GM19463 (cell line): ENCODE measurements around the gene NCMAP.
A peak's percentile ranks its signal among the peaks of the same experiment; 100 is the strongest.
"Not testable (repeated sequence)": the region's sequence is repeated elsewhere in the genome, so short reads cannot be mapped to it uniquely, and the experiment has no call there.

Experiments used
- ATAC-seq: cut with Tn5 transposase; IDR thresholded peaks from one replicate; pipeline ENCODE4 v1.9.1; 2021; ENCODE audit warnings: mild to moderate bottlenecking, moderate library complexity; ENCODE audit not compliant: unreplicated experiment

NCMAP gene

GRCh38 chr1:24555591-24556413 lies at the start of gene NCMAP:
NCMAP (plus strand) TSS chr1:24556087; CDS start chr1:24595431, 39,344 bp downstream.
- ATAC-seq, result no peak

DNA sequence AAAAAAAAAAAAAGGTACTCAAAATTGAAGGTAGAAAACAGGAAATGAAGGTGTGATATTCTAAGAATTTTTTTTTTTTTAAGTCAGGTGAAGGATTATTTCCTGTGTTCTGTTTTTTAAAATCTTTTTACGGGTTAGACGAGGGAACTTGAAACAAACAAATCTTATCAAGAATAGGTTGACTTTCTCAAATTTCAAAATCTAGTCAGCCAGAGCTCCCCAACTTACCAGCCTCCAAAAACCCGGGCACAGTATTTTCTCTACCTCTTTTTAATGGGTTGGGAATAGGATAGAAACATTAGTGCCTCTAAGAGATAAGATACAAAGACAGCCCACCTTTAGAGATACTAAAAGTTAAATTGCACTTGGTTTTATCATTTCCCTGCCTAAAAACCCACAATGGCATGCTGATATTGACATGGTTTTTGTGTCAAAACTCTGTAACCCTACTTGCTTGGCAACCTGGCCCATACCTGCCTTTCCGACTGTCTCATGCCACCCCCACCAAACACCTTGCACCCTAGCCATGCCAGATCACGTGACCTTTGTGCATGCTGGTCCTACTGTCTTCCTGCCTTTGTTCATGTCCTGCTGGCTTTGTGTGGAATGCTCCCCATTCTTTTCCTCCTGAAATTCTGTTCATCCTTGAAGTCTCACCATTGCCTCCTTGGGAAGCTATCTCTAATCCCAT lies 49.1 kb upstream of the NCMAP start:
- no peak for ATAC-seq

DNA sequence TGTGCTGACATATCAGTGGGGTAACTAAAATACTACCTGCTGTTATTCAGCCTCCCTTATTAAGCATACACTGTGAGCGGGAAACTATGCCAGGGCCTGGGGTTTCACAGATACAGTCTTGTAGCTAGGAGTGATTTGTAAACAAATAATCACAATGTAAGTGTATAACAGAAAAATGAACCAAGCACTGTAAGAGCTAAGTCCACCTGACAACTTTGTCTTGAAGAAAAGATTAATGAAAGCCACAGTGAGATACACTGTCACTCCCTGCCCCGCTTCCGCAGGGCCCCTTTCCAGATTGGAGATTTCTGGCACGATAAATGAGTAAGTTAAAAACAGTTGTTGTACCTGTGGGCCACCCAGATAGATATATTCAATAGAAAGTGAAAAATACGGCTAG lies 48.5 kb upstream of the NCMAP start:
- no peak for ATAC-seq

DNA sequence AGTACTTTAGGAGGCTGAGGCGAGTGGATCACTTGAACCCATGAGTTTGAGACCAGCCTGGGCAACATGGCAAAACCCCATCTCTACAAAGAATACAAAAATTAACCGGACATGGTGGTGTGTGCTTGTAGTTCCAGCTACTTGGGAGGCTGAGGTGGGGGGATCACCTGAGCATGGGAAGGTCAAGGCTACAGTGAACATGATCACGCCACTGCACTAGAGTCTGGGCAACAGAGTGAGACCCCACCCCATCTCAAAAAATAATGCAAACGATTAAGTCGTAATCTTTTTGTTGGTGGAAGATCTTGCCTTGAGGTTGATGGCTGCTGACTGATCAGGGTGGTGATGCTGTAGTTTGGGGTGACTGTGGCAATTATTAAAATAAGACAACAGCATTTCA lies 47.0 kb upstream of the NCMAP start:
- no peak for ATAC-seq

GRCh38 chr1:24513706-24514105 lies 42.2 kb upstream of the NCMAP start:
- ATAC-seq, result no peak

GRCh38 chr1:24514946-24515345 lies 40.9 kb upstream of the NCMAP start:
- ATAC-seq, result no peak

DNA sequence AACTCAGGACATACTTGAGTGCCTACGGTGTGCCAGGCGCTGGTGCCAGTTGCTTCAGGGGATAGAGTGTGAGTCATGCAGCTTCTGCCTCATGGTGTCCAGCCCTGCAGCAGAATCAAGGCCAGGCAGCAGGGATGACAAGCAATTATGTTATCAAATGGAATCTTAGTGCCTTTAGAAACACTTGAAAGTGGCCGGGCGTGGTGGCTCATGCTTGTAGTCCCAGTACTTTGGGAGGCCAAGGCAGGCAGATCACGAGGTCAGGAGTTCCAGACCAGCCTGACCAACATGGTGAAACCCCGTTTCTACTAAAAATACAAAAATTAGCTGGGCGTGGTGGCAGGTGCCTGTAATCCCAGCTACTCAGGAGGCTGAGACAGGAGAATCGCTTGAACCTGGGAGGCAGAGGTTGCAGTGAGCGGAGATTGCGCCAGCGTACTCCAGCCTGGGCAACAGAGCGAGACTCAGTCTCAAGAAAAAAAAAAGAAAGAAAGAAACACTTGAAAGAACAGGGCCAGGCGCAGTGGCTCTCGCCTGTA lies 40.1 kb upstream of the NCMAP start:
- ATAC-seq, result not testable (repeated sequence)

GRCh38 chr1:24516506-24516905 lies 39.4 kb upstream of the NCMAP start:
- no peak for ATAC-seq

GRCh38 chr1:24517898-24518297 lies 38.0 kb upstream of the NCMAP start:
- ATAC-seq, result no peak

- ATAC-seq, result not testable (repeated sequence)
Measured at GRCh38 chr1:24520282-24520681, 35.6 kb upstream of the NCMAP start.

- no peak for ATAC-seq
Measured at GRCh38 chr1:24525606-24526005, 30.3 kb upstream of the NCMAP start.

DNA sequence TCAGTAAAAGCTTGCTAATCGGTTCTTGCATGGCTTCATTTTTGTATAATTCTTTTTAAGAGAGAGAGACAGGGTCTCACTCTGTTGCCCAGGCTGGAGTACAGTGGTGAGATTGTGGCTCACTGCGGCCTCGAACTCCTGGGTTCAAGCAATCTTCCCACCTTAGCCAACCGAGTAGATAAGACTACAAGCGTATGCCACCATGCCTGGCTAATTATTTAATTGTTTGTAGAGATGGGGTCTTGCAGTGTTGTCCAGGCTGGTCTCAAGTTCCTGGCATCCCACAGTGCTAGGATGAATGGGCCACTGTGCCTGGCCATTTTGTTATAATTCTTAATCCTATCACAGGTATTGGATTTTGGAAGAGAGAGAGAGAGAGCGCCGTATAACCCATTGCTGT lies 29.8 kb upstream of the NCMAP start:
- ATAC-seq, result no peak

DNA sequence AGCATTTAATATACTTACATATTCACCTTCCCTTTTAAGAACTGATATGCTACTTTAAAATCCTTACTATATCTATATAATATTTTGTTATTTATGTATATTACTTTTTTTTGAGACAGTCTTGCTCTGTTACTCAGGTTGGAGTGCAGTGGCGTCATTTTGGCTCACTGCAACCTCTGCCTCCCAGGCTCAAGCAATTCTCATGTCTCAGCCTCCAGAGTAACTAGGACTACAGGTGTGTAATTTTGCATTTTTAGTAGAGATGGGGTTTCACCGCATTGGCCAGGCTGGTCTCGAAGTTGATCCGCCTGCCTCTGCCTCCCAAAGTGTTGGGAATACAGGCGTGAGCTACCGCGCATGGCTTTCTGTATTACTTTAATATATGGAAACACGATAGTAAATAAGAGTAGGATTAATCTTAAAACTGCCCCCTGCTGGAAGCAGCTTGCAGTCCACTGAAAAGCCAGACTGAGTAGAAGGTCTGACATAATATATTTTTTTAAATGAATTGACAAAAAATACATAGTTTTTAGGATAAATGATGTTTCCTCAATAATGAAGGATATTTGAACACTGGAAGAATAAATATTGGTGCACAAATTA lies 28.8 kb upstream of the NCMAP start:
- ATAC-seq, result no peak

GRCh38 chr1:24528744-24529143 lies 27.1 kb upstream of the NCMAP start:
- ATAC-seq, result no peak

- not testable (repeated sequence) for ATAC-seq
Measured at GRCh38 chr1:24529292-24529691, 26.6 kb upstream of the NCMAP start.

DNA sequence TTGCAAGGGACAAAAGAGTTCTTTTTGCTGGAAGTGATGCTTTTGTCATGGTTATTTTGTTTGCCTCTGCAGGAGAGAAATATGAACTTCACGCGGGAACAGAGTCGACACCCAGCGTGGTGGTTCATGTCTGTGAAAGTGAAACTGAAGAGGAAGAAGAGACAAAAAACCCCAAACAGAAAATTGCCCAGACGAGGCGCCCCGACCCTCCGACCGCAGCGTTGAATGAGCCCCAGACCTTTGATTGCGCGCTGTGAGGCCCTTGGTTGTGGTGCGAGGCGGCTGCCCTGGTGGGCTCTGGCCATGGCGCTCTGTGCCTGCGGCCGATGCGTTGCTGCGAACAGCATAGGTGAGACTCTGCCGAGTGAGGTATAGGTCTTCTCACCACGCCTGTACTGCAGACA lies 20.9 kb upstream of the NCMAP start:
- ATAC-seq, result peak; percentile 58

DNA sequence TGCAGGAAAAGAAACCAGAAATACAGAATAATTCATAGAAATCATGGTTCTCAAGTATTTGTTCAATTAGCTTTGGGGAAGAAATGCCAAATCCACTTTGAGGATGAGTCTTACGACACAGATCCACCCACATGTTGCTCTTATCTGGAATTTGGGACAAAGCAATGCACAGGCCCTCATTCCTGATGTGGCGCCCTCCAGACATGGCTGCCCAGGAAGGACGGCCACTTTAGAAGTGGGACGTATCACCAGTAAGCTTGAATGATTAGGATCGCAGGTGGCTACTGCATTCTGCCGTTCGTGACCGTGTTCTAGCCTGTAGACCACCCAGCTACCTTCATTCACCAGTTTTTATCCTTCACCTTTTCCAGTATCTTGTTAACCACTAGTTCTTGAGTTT lies 20.1 kb upstream of the NCMAP start:
- no peak for ATAC-seq

GRCh38 chr1:24536391-24536840 lies 19.5 kb upstream of the NCMAP start:
- ATAC-seq, result peak; percentile 54

GRCh38 chr1:24540051-24540905 lies 15.6 kb upstream of the NCMAP start:
- no peak for ATAC-seq

- ATAC-seq, result no peak
Measured at GRCh38 chr1:24540906-24541710, 14.8 kb upstream of the NCMAP start.
